Lung (tissue), 12 donors: Measurements from ENCODE around the gene OXT. TPM values are rescaled to one million over a fixed set of nuclear protein-coding genes. Genes with fewer than 3 reads are reported as not detected.

Source experiments
- ATAC-seq: fragments of 200-7000 bp; cut with Tn5 transposase; one replicate; pipeline ENCODE4 v1.9.1; 2020; ENCODE audit warnings: moderate number of reproducible peaks; ENCODE audit not compliant: insufficient read depth, low FRiP score
- DNase-seq, 3 donors: peaks; one replicate each; pipeline ENCODE4 v3.0.0-alpha.2; 2013 to 2017
- H3K27ac ChIP-seq, 2 donors: one replicate each; pipeline ENCODE4 v1.5.1; 2013; ENCODE audit warnings: mild to moderate bottlenecking in 2 of 2, moderate library complexity in 2 of 2, control low read depth in 1 of 2, inconsistent platforms in 1 of 2, low read depth in 1 of 2, low read length in 1 of 2
- H3K27me3 ChIP-seq, 3 donors: one replicate each; pipeline ENCODE4 v1.5.1; 2013; ENCODE audit warnings: low read length in 2 of 3; ENCODE audit not compliant: control insufficient read depth in 3 of 3, insufficient read depth in 3 of 3
- H3K36me3 ChIP-seq, 4 donors: one replicate each; pipeline ENCODE4 v1.5.1; 2013; ENCODE audit warnings: low read length in 4 of 4, mild to moderate bottlenecking in 1 of 4, moderate library complexity in 1 of 4; ENCODE audit not compliant: control insufficient read depth in 4 of 4, insufficient read depth in 4 of 4
- H3K4me1 ChIP-seq, 5 donors: one replicate each; pipeline ENCODE4 v1.5.1; 2013; ENCODE audit warnings: low read length in 5 of 5, mild to moderate bottlenecking in 2 of 5, moderate library complexity in 1 of 5; ENCODE audit not compliant: control insufficient read depth in 5 of 5, insufficient read depth in 5 of 5
- H3K4me3 ChIP-seq: one replicate; pipeline ENCODE4 v1.5.1; 2013; ENCODE audit warnings: mild to moderate bottlenecking, control low read depth, moderate library complexity
- H3K9ac ChIP-seq, 2 donors: one replicate each; pipeline ENCODE4 v1.5.1; 2013; ENCODE audit warnings: low read length in 2 of 2, control low read depth in 1 of 2; ENCODE audit not compliant: insufficient read depth in 1 of 2
- H3K9me3 ChIP-seq, 4 donors: one replicate each; pipeline ENCODE4 v1.5.1; 2013; ENCODE audit warnings: low read length in 3 of 4, mild to moderate bottlenecking in 1 of 4, moderate library complexity in 1 of 4; ENCODE audit not compliant: control insufficient read depth in 4 of 4, insufficient read depth in 3 of 4
- CTCF ChIP-seq: IDR thresholded peaks from 2 replicates; pipeline ENCODE4 v1.5.1; 2012; ENCODE audit warnings: mild to moderate bottlenecking; ENCODE audit errors: control extremely low read depth, extremely low read depth
- WGBS, 2 donors: extraction: QIAGEN DNeasy Blood & Tissue Kit; methylation state at CpG; one replicate each; pipeline ENCODE4 v1.1.7; 2013; 5-methylcytosine and 5-hydroxymethylcytosine counted together
- polyA plus RNA-seq, 2 donors: library from polyadenylated mRNA; stranded (reverse); fragments of 200-250 nt; gene quantifications; one replicate each; pipeline ENCODE4 v1.2.1, GENCODE V29; 2013
- total RNA-seq, 2 donors: library from RNA; depleted of rRNA in 1 of 2; stranded (reverse); fragments of >200 nt in 1 of 2; gene quantifications; one replicate each; pipeline ENCODE4 v1.2.1, GENCODE V29; 2014 to 2021
- donor health status: control.
- donor health status: control.
- donor health status: Bipolar disorder and iron deficiency.
- donor health status: healthy.
- donor health status: DM: yes; HTN: yes; CAD: no.

Gene OXT
- total and polyA plus RNA-seq, 4 donors = not detected

- H3K9me3 ChIP-seq = no peaks in the 10 kb centered on the region
- no peak overlapping the region for H3K27ac ChIP-seq
- H3K4me3 ChIP-seq = no peak overlapping the region
- H3K27me3 ChIP-seq = no peaks in the 10 kb centered on the region
- H3K9ac ChIP-seq = no peak overlapping the region
- WGBS, 2 donors = 91 to 93% methylated on average over 6 of the region's 6 CpGs
- DNase-seq = no peak
- no peak for ATAC-seq
- TF ChIP-seq CTCF = no peak
- peaks cover 0 to 1% (median 0%) of the 10 kb centered on the region in 4 donors for H3K36me3 ChIP-seq
- H3K4me1 ChIP-seq = no peaks in the 10 kb centered on the region
Measured at GRCh38 chr20:3101251-3101650, 29.8 kb downstream of the OXT start.

DNA sequence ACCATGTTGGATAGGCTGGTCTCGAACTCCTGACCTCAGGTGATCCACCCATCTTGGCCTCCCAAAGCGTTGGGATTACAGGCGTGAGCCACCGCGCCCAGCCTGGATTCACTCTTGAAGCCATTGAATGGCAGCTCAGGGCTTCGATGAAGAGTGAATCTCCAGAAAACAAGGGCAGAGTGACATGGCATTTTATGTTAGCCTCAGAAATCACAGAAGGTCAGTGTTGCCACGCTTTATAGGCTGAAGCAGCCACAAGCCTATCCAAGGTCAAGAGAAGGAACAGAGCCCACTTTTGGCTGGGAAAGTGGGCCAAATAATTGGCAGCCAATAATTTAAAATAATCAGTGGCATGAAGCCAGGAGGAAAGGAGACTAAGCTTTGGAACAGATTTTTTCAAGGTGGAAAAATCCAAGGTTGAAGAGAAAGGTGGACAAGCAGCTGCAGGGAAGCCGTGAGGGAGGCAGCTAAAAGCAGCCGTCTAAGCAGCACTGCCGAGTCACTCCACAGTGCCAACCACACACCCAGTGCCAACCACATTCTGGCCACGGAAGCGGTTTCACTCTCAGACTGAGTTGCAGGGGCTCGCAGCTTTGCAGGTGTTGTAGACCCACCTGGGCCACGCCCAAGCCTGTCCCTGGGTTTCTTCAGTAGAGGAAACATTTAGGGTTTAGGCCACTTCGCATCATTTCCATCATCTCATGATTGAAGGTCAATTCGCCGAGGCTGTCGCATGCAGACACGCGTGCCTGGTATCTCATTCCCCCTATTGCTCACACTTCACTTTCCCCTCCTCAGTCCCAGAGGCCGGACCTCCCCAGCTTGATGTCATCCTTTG is 30.5 kb downstream of the OXT start:
- no peaks in the 10 kb centered on the region for H3K9me3 ChIP-seq
- H3K27me3 ChIP-seq = no peaks in the 10 kb centered on the region
- ATAC-seq (no peak), DNase-seq (no peak)
- H3K4me3 ChIP-seq = no peak overlapping the region
- no peak overlapping the region for H3K9ac ChIP-seq
- no peak overlapping the region for H3K27ac ChIP-seq
- 53 to 69% methylated on average over 21 of the region's 21 CpGs for WGBS, 2 donors
- no peaks in the 10 kb centered on the region for H3K4me1 ChIP-seq
- peaks cover 0 to 4% (median 0%) of the 10 kb centered on the region in 4 donors for H3K36me3 ChIP-seq
- no peak for TF ChIP-seq CTCF

- Histone ChIP-seq H3K9me3 (no peaks in the 10 kb centered on the region), H3K4me3 (no peak overlapping the region), H3K36me3 (peaks cover 0 to 10% (median 0%) of the 10 kb centered on the region in 4 donors), H3K27ac (no peak overlapping the region), H3K27me3 (no peaks in the 10 kb centered on the region), H3K9ac (no peak overlapping the region), H3K4me1 (no peaks in the 10 kb centered on the region)
- ATAC-seq (no peak), DNase-seq (no peak)
- TF ChIP-seq CTCF = no peak
- 76 to 78% methylated on average over 13 of the region's 13 CpGs for WGBS, 2 donors
Measured at GRCh38 chr20:3102575-3103368, 31.4 kb downstream of the OXT start.
